ENCODE data around the gene VASP. TPM values are rescaled to one million over a fixed set of nuclear protein-coding genes. Genes with fewer than 3 reads are reported as not detected.
A peak's percentile ranks its signal among the peaks of the same experiment; 100 is the strongest.

The VASP gene
- total and polyA plus RNA-seq, 2 of the 13 experiments (the other 11 are each of a cell fraction or from before 2014, with no cell fraction given) = 41.8 to 67.1 TPM

DNA sequence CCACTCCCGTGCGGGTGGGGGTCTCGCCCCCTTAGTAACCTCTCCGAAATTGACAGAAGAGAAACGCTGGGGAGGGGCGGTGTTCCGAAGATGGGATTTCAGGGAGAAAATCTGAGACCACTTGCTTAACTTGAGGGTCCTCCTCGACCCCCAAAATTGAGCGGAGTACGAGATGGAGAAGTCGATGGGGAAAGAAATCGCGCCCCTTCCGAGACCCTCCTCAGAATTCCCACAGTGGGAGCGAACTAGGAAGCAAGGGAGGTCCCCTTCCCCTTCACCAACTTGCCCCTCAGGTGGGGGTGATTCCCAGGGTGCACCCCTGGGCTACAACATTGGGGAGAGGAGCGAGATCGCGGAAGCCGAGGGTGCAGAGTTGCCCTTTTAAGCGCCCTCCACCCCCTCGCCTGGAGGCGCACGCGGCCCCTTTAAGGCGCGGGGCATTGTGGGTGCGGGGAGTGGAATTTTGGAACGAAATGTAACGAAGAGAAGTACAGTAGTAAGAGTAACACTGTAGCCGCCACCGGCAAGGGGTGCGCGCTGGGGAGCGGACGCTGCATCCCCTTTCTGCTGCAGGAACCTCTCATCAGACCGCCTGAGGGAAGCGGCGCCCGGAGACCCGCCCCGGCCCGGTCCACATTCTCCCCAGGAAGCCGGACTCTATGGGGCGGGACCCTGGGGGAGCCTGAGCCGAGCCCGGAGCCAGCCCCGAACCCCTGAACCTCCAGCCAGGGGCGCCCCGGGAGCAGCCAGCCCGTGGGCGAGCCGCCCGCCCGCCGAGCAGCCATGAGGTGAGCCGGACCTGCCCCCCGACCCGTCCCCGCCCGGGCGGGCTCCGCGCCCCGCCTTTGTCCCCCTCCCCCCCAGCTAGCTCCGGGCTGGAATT lies at the start of gene VASP (continued):
- TF ChIP-seq EZH2 (conservative IDR thresholded peaks at IDR 0.05; ENCODE audit: low read depth, low read length) = no peak
- no peak for TF ChIP-seq ZC3H4 (CRISPR knock-in tag; IDR thresholded peaks at IDR 0.05; ENCODE audit: borderline replicate concordance)
- TF ChIP-seq ZNF670 (CRISPR knock-in tag; IDR thresholded peaks at IDR 0.05; ENCODE audit: borderline replicate concordance) = 0 out of 2 replicates have a peak, but pooled peaks have one; percentile 24
- TF ChIP-seq, protein P1, sequence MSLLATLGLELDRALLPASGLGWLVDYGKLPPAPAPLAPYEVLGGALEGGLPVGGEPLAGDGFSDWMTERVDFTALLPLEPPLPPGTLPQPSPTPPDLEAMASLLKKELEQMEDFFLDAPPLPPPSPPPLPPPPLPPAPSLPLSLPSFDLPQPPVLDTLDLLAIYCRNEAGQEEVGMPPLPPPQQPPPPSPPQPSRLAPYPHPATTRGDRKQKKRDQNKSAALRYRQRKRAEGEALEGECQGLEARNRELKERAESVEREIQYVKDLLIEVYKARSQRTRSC (CRISPR knock-in tag; IDR thresholded peaks at IDR 0.05; ENCODE audit: low read depth) = no peak
- TF ChIP-seq, protein P2, sequence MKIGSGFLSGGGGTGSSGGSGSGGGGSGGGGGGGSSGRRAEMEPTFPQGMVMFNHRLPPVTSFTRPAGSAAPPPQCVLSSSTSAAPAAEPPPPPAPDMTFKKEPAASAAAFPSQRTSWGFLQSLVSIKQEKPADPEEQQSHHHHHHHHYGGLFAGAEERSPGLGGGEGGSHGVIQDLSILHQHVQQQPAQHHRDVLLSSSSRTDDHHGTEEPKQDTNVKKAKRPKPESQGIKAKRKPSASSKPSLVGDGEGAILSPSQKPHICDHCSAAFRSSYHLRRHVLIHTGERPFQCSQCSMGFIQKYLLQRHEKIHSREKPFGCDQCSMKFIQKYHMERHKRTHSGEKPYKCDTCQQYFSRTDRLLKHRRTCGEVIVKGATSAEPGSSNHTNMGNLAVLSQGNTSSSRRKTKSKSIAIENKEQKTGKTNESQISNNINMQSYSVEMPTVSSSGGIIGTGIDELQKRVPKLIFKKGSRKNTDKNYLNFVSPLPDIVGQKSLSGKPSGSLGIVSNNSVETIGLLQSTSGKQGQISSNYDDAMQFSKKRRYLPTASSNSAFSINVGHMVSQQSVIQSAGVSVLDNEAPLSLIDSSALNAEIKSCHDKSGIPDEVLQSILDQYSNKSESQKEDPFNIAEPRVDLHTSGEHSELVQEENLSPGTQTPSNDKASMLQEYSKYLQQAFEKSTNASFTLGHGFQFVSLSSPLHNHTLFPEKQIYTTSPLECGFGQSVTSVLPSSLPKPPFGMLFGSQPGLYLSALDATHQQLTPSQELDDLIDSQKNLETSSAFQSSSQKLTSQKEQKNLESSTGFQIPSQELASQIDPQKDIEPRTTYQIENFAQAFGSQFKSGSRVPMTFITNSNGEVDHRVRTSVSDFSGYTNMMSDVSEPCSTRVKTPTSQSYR (CRISPR knock-in tag; IDR thresholded peaks at IDR 0.05; ENCODE audit: borderline replicate concordance) = peak; percentile 85
- TF ChIP-seq PRPF4 (IDR thresholded peaks at IDR 0.05; ENCODE audit: low read depth, low read length, poor library complexity, severe bottlenecking) = no peak
- TF ChIP-seq, protein P3, sequence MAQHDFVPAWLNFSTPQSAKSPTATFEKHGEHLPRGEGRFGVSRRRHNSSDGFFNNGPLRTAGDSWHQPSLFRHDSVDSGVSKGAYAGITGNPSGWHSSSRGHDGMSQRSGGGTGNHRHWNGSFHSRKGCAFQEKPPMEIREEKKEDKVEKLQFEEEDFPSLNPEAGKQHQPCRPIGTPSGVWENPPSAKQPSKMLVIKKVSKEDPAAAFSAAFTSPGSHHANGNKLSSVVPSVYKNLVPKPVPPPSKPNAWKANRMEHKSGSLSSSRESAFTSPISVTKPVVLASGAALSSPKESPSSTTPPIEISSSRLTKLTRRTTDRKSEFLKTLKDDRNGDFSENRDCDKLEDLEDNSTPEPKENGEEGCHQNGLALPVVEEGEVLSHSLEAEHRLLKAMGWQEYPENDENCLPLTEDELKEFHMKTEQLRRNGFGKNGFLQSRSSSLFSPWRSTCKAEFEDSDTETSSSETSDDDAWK (CRISPR knock-in tag; IDR thresholded peaks at IDR 0.05) = no peak
- TF ChIP-seq, protein P4, sequence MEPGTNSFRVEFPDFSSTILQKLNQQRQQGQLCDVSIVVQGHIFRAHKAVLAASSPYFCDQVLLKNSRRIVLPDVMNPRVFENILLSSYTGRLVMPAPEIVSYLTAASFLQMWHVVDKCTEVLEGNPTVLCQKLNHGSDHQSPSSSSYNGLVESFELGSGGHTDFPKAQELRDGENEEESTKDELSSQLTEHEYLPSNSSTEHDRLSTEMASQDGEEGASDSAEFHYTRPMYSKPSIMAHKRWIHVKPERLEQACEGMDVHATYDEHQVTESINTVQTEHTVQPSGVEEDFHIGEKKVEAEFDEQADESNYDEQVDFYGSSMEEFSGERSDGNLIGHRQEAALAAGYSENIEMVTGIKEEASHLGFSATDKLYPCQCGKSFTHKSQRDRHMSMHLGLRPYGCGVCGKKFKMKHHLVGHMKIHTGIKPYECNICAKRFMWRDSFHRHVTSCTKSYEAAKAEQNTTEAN (CRISPR knock-in tag; conservative IDR thresholded peaks at IDR 0.05) = 0 out of 2 replicates have a peak, but pooled peaks have one; percentile 40
- peak; percentile 46; the same call in 1 of the 2 replicates for TF ChIP-seq ZNF329 (CRISPR knock-in tag; IDR thresholded peaks at IDR 0.05; ENCODE audit: low read depth)
- TF ChIP-seq, protein P5, sequence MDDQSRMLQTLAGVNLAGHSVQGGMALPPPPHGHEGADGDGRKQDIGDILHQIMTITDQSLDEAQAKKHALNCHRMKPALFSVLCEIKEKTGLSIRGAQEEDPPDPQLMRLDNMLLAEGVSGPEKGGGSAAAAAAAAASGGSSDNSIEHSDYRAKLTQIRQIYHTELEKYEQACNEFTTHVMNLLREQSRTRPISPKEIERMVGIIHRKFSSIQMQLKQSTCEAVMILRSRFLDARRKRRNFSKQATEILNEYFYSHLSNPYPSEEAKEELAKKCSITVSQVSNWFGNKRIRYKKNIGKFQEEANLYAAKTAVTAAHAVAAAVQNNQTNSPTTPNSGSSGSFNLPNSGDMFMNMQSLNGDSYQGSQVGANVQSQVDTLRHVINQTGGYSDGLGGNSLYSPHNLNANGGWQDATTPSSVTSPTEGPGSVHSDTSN (CRISPR knock-in tag; IDR thresholded peaks at IDR 0.05; ENCODE audit: borderline replicate concordance) = peak; percentile 85; the same call in 1 of the 2 replicates
- TF ChIP-seq, protein P6, sequence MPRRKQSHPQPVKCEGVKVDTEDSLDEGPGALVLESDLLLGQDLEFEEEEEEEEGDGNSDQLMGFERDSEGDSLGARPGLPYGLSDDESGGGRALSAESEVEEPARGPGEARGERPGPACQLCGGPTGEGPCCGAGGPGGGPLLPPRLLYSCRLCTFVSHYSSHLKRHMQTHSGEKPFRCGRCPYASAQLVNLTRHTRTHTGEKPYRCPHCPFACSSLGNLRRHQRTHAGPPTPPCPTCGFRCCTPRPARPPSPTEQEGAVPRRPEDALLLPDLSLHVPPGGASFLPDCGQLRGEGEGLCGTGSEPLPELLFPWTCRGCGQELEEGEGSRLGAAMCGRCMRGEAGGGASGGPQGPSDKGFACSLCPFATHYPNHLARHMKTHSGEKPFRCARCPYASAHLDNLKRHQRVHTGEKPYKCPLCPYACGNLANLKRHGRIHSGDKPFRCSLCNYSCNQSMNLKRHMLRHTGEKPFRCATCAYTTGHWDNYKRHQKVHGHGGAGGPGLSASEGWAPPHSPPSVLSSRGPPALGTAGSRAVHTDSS (CRISPR knock-in tag; conservative IDR thresholded peaks at IDR 0.05) = 0 out of 2 replicates have a peak, but pooled peaks have one; percentile 84
- TF ChIP-seq, protein P7, sequence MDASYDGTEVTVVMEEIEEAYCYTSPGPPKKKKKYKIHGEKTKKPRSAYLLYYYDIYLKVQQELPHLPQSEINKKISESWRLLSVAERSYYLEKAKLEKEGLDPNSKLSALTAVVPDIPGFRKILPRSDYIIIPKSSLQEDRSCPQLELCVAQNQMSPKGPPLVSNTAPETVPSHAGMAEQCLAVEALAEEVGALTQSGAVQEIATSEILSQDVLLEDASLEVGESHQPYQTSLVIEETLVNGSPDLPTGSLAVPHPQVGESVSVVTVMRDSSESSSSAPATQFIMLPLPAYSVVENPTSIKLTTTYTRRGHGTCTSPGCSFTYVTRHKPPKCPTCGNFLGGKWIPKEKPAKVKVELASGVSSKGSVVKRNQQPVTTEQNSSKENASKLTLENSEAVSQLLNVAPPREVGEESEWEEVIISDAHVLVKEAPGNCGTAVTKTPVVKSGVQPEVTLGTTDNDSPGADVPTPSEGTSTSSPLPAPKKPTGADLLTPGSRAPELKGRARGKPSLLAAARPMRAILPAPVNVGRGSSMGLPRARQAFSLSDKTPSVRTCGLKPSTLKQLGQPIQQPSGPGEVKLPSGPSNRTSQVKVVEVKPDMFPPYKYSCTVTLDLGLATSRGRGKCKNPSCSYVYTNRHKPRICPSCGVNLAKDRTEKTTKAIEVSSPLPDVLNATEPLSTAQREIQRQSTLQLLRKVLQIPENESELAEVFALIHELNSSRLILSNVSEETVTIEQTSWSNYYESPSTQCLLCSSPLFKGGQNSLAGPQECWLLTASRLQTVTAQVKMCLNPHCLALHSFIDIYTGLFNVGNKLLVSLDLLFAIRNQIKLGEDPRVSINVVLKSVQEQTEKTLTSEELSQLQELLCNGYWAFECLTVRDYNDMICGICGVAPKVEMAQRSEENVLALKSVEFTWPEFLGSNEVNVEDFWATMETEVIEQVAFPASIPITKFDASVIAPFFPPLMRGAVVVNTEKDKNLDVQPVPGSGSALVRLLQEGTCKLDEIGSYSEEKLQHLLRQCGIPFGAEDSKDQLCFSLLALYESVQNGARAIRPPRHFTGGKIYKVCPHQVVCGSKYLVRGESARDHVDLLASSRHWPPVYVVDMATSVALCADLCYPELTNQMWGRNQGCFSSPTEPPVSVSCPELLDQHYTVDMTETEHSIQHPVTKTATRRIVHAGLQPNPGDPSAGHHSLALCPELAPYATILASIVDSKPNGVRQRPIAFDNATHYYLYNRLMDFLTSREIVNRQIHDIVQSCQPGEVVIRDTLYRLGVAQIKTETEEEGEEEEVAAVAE (CRISPR knock-in tag; IDR thresholded peaks at IDR 0.05; ENCODE audit: borderline replicate concordance) = no peak
